Measurements from ENCODE around the gene MMAB.

MMAB gene

DNA sequence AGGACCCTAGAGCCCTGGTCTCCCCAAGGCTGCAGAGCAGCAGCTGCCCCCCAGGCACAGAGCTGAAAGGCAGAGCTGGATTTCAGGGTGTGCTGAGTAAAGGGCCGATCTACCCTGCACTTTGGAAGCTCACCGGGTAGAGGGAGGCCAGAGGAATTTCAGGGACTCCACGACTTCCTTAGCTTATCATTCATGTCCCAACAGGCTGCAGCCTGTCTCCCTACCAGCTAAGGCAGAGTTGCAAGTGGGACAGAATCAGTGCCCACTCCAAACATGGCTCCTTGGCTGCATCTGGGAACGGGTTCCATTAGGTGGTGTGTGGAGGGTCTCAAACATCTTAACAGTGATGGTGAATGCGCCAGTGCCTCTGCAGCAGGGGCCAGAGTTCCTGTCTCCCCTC is 27.5 kb downstream of the MMAB start:
- H3K4me3 ChIP-seq (replicated peaks; ENCODE audit: low read depth, low read length), result no peak overlapping the region
- no peak for DNase-seq (ENCODE audit: extremely low read depth, low read depth)
- TF ChIP-seq, protein P1, sequence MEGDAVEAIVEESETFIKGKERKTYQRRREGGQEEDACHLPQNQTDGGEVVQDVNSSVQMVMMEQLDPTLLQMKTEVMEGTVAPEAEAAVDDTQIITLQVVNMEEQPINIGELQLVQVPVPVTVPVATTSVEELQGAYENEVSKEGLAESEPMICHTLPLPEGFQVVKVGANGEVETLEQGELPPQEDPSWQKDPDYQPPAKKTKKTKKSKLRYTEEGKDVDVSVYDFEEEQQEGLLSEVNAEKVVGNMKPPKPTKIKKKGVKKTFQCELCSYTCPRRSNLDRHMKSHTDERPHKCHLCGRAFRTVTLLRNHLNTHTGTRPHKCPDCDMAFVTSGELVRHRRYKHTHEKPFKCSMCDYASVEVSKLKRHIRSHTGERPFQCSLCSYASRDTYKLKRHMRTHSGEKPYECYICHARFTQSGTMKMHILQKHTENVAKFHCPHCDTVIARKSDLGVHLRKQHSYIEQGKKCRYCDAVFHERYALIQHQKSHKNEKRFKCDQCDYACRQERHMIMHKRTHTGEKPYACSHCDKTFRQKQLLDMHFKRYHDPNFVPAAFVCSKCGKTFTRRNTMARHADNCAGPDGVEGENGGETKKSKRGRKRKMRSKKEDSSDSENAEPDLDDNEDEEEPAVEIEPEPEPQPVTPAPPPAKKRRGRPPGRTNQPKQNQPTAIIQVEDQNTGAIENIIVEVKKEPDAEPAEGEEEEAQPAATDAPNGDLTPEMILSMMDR (IDR thresholded peaks at IDR 0.05; ENCODE audit: low read depth, low read length, missing control alignments), result no peak

DNA sequence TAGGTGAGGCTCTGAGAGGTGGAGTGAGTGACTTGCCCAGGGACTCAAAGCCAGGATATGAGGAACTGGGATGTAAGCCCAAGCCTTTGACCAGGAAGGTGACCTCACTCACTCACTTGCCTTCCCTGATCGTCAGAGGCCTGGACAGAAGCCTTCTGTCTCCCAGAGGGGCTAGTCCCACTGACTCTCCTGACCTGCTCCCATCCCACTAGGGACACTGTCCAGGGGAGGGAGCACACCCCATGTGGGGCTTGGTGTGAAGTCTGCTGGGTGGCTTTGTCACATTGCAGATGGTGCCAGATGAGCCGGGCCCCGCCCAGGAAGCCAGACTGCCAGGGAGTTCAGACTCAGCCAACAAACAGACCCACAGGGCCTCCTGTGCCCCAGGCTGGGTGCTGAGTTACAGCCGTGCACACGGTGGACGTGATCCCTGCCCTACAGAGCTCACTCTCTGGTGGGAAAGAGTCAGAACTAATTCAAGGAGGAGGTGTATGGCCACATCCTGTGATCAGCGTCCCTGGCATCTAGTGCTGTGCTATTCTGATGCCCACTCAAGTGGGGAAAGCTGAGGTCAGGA is 28.3 kb downstream of the MMAB start:
- no peak for DNase-seq (ENCODE audit: extremely low read depth, low read depth)
- no peak overlapping the region for H3K4me3 ChIP-seq (replicated peaks; ENCODE audit: low read depth, low read length)
- TF ChIP-seq, protein P1 (IDR thresholded peaks at IDR 0.05; ENCODE audit: low read depth, low read length, missing control alignments), result no peak

DNA sequence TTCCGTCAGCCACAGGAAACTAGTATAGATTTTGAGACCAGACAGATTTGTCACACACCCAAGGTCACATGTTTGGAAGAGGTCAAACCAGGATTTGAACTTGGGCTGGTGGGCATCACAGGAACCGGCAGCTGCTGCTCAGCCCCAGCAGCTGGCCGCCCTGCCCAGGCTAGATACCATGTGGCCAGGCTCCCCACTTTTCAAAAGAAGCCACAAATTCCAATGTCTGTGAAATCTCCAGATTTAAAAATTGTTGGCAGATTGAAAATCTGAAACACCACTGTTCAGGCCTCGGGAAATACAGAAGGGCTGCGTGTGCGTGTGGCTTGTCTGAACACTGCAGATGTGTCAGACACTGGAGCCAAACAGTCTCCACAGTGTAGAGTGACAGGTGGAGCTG is 30.4 kb downstream of the MMAB start:
- TF ChIP-seq, protein P1 (IDR thresholded peaks at IDR 0.05; ENCODE audit: low read depth, low read length, missing control alignments), result no peak
- no peak for DNase-seq (ENCODE audit: extremely low read depth, low read depth)
- H3K4me3 ChIP-seq (replicated peaks; ENCODE audit: low read depth, low read length), result no peak overlapping the region

DNA sequence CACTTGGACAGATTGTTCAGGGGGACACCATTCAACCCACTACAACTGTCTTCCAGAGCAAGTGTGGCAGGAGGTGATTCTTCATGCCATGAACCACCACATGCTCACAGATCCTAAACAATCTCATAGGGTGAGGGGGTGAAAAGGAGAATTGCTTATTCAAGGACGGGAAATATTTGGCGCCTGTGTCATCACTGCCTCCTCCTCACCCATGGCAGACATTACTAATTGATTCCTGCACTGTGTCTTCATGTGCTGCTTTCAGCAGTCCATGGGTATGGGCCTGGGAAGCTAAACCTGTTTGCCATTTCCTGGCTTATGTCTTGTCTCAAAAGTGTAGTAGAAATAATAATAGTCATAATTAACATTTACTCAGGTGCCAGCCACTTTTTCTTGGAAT is 31.3 kb downstream of the MMAB start:
- TF ChIP-seq, protein P1 (IDR thresholded peaks at IDR 0.05; ENCODE audit: low read depth, low read length, missing control alignments), result no peak
- peak; percentile 31 for DNase-seq (ENCODE audit: extremely low read depth, low read depth)
- H3K4me3 ChIP-seq (replicated peaks; ENCODE audit: low read depth, low read length), result no peak overlapping the region

DNA sequence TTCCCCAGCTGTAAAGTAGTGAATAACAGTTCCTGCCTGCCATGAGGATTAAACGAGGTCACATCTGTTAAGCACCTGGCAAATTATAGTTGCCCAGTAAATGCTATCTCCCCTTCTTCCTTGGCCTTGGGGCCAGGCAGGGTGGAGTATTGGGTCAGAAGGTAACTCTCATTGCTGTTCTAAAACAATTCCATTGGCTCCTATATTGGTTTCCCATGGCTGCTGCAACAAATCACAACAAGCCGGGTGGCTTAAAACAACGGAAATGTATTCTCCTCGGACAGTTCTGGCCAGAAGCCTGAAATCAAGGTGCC is 31.9 kb downstream of the MMAB start:
- no peak overlapping the region for H3K4me3 ChIP-seq (replicated peaks; ENCODE audit: low read depth, low read length)
- DNase-seq (ENCODE audit: extremely low read depth, low read depth), result peak; percentile 77
- TF ChIP-seq, protein P1 (IDR thresholded peaks at IDR 0.05; ENCODE audit: low read depth, low read length, missing control alignments), result no peak

DNA sequence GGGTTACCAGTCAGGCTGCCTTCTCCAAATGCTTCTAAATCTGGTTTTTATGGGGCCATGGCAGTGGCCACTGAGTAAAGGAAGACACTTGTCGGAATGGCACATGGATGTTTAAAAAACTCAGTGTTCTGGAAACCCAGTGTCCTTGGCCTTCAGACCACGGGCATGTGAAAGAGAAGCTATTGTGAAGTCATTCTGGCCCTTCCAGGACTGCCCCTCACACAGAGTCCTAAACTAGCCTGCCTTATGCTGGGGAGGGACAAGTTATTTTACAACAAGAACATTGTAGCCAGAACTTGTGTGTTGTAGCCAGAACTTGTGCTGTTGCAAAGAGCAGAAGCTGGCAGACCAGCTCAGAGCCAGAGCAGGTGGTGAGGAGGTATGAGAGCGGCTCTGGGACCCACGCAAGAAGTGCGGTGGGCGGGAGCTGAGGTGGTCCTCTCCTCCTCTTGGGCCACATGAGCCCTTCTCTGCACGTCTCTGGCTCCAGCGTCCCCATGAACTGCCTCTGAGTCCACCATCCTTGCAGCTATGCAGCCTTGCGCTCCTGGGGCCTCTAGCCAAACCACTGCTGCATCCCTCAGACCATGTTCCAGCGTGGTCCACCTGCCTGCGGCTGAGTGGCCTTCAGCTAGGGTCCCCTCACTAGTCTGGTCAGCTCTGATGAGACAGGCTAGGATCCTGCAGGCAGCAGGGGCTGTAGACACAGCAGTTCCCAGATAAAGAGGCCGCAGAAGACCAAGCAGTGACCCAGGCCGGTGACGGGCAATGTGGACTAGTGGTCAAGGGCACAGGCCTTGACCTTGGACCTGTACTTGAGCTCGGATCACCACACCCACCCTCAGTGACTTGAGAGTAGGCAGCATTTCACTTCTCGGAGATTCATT is 32.5 kb downstream of the MMAB start:
- DNase-seq (ENCODE audit: extremely low read depth, low read depth), result no peak
- no peak overlapping the region for H3K4me3 ChIP-seq (replicated peaks; ENCODE audit: low read depth, low read length)
- TF ChIP-seq, protein P1 (IDR thresholded peaks at IDR 0.05; ENCODE audit: low read depth, low read length, missing control alignments), result no peak
